Measurements from ENCODE around the gene DAZ4.
"Not testable (repeated sequence)": the region's sequence is repeated elsewhere in the genome, so short reads cannot be mapped to it uniquely, and the experiment has no call there.

Gene DAZ4, protein sequence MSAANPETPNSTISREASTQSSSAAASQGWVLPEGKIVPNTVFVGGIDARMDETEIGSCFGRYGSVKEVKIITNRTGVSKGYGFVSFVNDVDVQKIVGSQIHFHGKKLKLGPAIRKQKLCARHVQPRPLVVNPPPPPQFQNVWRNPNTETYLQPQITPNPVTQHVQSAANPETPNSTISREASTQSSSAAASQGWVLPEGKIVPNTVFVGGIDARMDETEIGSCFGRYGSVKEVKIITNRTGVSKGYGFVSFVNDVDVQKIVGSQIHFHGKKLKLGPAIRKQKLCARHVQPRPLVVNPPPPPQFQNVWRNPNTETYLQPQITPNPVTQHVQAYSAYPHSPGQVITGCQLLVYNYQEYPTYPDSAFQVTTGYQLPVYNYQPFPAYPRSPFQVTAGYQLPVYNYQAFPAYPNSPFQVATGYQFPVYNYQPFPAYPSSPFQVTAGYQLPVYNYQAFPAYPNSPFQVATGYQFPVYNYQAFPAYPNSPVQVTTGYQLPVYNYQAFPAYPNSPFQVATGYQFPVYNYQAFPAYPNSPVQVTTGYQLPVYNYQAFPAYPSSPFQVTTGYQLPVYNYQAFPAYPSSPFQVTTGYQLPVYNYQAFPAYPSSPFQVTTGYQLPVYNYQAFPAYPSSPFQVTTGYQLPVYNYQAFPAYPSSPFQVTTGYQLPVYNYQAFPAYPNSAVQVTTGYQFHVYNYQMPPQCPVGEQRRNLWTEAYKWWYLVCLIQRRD

DNA sequence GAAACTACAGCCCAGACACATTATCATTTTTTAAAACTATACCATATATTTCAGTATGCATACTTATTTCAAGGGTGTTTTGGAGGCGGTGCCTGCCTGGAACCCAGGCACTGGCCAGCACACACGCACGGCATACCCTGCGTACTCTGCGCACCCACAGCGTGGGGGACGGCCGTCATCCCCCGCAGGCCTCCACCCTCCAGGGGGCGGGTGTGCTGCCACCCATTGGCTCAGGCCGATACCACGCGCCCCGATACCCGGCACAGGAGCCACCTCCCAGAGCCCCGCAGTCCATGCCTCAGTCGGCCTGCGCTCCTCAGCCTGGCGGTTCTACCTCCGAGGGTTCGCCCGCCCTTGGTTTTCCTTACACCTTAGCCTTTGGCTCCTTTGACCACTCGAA, at the start of gene DAZ4:
Gene DAZ4 (plus strand): TSS at position 301 of the 400 bp plus-strand sequence. CDS start 208 bp downstream, outside the sequence.
- H3K9me3 Mint-ChIP-seq; H3K27ac Mint-ChIP-seq; DNase-seq; H3K4me1 Mint-ChIP-seq (ENCODE audit: low read depth); H3K36me3 Mint-ChIP-seq (ENCODE audit: low read depth); H3K4me3 Mint-ChIP-seq; H3K27me3 Mint-ChIP-seq: not testable (repeated sequence)

DNA sequence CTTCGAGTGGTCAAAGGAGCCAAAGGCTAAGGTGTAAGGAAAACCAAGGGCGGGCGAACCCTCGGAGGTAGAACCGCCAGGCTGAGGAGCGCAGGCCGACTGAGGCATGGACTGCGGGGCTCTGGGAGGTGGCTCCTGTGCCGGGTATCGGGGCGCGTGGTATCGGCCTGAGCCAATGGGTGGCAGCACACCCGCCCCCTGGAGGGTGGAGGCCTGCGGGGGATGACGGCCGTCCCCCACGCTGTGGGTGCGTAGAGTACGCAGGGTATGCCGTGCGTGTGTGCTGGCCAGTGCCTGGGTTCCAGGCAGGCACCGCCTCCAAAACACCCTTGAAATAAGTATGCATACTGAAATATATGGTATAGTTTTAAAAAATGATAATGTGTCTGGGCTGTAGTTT, 20.4 kb upstream of the DAZ4 start, which contains the start of gene DAZ3:
Gene DAZ3 (minus strand): TSS at position 101 of the 400 bp plus-strand sequence. CDS start 208 bp downstream, outside the sequence.
- not testable (repeated sequence) for H3K36me3 Mint-ChIP-seq (ENCODE audit: low read depth); H3K9me3 Mint-ChIP-seq; H3K27me3 Mint-ChIP-seq; H3K27ac Mint-ChIP-seq; H3K4me3 Mint-ChIP-seq; DNase-seq; H3K4me1 Mint-ChIP-seq (ENCODE audit: low read depth)

DNA sequence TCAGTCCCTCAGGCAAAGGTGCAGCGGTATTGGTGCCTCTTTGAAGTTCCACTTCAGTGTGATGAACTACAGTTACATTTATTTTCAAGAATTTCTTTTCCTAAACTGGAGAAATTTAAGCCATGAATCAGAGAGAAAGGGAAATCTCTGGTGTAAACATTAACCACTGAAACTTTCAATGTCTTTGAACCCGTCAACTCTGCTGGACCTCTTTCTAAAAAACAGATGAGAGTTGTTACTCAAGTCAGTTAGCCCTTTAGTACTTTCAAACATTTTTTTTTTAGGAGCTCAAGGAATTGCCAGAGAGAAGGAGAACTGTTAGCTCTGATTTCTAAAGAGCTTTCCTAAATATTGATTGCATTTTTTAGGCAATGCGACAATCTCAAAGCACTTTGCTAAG, 11.9 kb upstream of the DAZ4 start:
- H3K4me3 Mint-ChIP-seq; H3K9me3 Mint-ChIP-seq; H3K4me1 Mint-ChIP-seq (ENCODE audit: low read depth); H3K27me3 Mint-ChIP-seq; H3K36me3 Mint-ChIP-seq (ENCODE audit: low read depth); DNase-seq; H3K27ac Mint-ChIP-seq: not testable (repeated sequence)

DNA sequence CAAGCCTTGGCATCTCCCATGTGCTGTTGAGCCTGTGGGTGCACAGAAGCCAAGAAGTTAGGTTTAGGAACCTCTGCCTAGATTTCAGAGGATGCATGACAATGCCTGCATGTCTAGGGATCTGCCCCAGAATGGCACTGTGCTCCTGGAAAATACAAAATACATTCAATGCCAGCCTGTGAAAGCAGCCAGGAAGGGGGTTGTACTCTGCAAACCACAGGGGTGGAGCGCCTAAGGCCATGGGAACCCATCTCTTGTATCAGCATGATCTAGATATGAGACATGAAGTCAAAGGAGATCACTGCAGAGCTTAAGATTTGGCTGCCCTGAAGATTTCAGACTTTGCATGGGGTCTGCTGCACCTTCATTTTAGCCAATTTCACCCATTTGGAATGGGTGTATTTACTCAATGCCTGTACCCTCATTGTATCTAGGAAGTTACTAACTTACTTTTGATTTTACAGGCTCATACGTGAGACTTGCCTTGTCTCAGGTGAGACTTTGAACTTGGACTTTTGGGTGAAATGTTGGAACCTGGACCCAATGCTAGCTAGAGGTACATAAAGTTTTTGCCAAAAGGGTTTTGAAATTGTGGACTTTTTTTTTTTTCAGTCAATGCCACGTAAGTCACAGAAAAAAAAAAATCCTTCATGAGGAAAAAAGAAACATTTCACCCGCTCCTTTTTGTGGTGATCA, 9.4 kb upstream of the DAZ4 start:
- DNase-seq; H3K27ac Mint-ChIP-seq; H3K36me3 Mint-ChIP-seq (ENCODE audit: low read depth); H3K27me3 Mint-ChIP-seq; H3K9me3 Mint-ChIP-seq; H3K4me3 Mint-ChIP-seq; H3K4me1 Mint-ChIP-seq (ENCODE audit: low read depth): not testable (repeated sequence)

DNA sequence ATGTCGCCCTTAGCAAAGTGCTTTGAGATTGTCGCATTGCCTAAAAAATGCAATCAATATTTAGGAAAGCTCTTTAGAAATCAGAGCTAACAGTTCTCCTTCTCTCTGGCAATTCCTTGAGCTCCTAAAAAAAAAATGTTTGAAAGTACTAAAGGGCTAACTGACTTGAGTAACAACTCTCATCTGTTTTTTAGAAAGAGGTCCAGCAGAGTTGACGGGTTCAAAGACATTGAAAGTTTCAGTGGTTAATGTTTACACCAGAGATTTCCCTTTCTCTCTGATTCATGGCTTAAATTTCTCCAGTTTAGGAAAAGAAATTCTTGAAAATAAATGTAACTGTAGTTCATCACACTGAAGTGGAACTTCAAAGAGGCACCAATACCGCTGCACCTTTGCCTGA, 8.7 kb upstream of the DAZ4 start:
- H3K27me3 Mint-ChIP-seq; H3K9me3 Mint-ChIP-seq; H3K4me1 Mint-ChIP-seq (ENCODE audit: low read depth); H3K27ac Mint-ChIP-seq; H3K4me3 Mint-ChIP-seq; DNase-seq; H3K36me3 Mint-ChIP-seq (ENCODE audit: low read depth): not testable (repeated sequence)
